Astrocyte of the hippocampus (primary cell): ENCODE measurements around the gene NTM.
A peak's percentile ranks its signal among the peaks of the same experiment; 100 is the strongest.
"Not testable (repeated sequence)": the region's sequence is repeated elsewhere in the genome, so short reads cannot be mapped to it uniquely, and the experiment has no call there.

ENCODE experiments used
- DNase-seq: peaks from one replicate; pipeline ENCODE4 v3.0.0; 2011; ENCODE audit warnings: low read depth, low spot score

NTM gene

DNA sequence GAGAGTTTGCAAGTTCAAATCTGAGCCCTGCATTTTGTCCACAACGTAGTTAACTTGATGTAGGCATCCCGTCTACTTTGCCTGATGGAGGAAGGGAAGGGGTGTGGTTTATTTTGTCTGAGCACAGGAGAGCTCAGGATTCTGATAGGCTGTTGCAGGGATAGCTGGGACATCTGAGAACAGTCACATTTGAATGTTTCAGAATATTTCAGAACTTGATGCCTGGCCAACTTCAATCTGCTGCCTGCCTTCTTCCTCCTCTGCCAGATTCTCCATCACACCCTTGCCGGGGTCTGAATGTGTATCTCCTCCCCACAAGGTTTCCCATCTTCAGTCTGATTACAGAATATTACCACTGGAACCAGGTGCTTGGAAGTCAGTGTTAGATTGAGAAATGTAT, 51.6 kb downstream of the NTM start:
- DNase-seq, result no peak

- DNase-seq, result no peak
Observed at GRCh38 chr11:131422496-131422895, 52.1 kb downstream of the NTM start.

DNA sequence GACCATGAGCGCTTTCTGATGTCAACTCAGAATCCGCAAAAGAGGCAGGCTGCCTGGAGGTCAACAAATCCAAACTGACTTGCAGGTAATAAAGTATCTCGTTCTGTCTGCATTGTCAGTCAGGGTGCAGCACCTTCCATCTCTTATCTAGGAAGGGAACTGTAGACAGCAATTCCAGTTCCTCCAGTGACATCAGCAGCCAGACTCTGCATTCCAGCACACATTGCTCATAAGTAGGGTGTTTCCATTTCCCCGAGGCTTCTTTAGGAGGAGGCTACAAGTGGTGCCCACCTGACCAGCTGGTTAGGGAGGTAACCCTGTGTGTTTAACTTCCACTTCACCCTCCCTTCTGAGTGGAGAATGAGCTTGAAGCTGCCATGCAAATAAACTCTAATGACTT, 53.3 kb downstream of the NTM start:
- peak; percentile 24 for DNase-seq

GRCh38 chr11:131424257-131424876, 54.0 kb downstream of the NTM start:
- DNase-seq, result not testable (repeated sequence)

DNA sequence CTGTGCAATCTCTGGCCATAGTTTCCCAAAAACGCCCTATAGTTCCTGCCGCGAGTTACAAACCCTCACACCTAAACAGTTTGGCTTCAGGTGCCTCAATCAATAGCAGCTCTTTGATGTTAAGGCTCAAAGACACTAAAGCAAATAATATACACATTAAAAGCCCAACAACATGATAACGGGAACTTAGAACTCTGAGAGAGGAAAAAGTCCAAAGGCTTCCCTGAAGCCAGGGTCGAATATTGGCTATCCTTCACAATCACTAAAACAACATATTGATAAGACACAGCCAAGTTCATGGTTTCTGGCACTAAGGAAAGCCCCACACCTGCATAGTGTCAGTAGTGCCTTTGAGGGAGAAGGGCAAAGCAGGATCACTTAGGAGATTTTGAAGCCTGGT, 54.9 kb downstream of the NTM start:
- no peak for DNase-seq

DNA sequence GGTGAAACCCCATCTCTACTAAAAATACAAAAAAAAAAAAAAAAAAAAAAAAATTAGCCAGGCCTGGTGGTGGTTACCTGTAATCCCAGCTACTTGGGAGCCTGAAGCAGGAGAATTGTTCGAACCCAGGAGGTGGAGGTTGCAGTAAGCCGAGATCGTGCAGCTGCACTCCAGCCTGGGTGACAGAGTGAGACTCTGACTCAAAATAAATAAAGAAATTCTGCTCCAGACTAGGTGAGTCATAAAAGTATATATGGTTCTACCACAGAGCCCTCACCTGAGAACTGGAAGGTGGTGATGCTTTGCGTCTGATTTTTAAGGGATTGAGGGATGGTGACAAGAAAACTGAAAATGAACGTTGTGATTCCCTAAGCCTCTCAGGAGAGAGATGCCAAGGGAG, 58.4 kb downstream of the NTM start:
- DNase-seq, result no peak

DNA sequence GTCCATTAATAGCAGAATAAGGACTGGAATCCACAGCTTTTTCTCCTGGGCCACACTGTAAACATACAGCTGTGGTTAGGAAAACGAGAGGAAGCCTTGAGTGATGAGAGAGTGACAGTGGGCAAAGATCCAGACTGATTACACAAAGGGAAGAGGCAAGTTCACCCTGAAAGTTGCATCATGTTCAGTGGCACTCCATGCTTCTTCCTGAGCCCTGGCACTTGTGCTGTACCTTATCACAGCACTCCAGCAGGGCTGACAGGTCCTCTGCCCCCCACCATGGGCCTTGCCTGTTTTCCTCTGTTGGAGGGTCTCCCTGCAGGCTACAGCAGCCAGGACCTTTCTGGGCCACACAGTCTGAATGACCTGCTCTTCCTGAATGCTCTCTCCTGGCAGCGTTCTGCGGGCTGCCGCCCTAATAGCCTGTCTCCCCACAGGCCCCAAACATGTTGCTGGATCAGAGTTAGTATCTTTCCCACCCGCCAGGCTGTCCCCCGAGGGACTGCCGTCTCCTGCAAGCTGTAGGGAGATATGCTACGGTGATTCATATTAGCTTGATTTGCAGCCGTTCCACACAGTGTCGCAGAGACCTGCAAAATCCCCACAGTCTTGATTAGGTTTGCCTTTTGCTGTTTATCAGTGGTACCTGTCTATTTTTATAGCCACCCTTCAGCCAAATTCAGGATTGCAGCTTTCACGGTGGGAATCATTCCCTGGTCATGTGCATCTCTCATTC, 60.2 kb downstream of the NTM start:
- peak; percentile 7 for DNase-seq

DNA sequence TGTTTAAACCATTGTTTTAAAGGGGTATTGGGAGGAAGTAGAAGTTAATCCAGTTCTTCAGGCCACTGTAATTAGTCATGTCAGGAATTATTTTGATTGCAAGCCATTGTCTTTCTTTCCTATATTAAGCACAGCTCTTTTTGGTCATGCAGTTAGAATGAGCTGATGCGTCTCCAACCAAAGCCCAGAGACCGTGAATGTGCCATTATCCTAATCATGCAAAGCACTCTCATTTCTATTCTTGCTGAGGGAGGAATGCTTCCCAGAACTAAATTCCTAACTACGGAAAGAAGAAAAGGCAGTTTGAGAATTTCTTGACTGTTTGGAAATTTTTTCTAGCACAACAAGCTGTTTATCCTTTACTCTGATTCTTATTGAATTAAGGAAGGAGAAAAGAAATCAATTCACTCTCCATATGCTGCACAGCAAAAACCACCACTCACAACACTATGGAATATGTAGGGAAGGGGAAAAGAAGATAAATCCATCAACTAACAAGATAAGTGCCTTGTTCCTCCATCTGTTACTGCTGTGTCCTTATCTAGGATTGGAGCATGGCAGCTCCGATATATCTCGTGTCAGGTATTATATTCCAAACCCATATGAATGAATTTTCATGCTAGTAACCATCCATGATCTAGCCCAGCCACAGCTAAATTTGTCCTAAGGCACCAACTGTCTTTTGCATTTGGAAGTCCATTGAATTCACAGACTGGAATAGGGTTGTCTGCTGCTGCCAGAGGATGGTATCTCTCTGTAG, 70.8 kb downstream of the NTM start:
- no peak for DNase-seq

DNA sequence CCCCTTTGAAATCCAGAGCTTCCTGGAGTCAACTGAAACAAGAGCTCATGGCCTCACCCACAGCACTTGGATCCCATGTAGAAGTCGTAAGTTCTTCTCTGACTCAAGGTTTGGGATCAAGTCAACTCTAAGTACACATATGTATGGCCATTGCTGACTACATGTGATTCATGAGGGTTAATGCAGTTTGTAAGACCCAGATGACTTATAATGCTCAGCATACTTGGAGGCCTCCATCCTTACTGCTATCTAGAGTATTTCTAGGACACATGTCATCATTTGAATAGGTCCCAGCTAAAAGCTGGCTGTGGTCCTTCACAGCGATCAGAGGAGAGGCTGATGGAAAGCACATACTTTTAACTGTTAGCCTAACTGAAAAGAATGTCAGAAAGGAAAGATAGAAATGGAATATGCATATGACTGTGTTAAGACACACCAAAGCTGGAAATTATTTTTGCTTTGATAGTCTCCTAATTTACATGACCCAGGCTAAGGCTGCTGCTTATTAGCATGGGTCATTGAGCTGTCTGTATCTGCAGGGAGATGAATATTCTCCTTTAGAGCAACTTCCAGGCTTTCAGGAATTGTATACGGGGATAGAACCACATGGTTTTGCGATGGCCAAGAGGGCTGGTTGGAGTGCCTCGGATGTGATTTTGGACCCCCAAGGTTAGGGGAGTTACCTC, 76.3 kb downstream of the NTM start:
- DNase-seq, result no peak

DNA sequence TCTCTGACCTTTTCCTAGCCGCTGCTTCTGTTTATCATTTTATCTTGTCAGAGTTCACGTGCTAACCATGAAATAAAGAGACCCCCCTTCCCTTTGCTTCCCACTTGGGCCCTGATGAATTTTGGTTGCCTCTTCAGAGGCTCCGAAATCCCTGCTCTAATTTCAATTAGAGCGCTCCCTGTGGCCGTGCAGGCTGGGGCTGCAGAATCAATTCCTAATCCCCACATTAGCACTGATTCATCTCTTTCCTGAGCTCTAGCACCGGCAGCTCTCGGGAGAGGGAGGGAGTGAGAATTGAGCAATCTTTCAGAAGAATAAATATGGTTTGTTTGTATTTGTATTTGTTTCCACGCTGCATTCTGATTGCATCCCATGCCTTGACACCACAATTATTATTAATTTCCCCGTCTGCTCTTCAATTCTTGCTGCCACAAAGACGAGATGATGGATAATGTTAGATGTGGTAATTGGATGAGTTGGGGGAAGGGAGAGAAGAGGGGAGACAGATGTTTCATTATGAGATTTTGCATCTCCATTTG, 76.9 kb downstream of the NTM start:
- no peak for DNase-seq

GRCh38 chr11:131447898-131448297, 77.5 kb downstream of the NTM start:
- DNase-seq, result no peak

GRCh38 chr11:131449036-131450019, 78.9 kb downstream of the NTM start:
- no peak for DNase-seq

- DNase-seq, result no peak
Observed at GRCh38 chr11:131454490-131454889, 84.1 kb downstream of the NTM start.

- no peak for DNase-seq
Observed at GRCh38 chr11:131454989-131455388, 84.6 kb downstream of the NTM start.

DNA sequence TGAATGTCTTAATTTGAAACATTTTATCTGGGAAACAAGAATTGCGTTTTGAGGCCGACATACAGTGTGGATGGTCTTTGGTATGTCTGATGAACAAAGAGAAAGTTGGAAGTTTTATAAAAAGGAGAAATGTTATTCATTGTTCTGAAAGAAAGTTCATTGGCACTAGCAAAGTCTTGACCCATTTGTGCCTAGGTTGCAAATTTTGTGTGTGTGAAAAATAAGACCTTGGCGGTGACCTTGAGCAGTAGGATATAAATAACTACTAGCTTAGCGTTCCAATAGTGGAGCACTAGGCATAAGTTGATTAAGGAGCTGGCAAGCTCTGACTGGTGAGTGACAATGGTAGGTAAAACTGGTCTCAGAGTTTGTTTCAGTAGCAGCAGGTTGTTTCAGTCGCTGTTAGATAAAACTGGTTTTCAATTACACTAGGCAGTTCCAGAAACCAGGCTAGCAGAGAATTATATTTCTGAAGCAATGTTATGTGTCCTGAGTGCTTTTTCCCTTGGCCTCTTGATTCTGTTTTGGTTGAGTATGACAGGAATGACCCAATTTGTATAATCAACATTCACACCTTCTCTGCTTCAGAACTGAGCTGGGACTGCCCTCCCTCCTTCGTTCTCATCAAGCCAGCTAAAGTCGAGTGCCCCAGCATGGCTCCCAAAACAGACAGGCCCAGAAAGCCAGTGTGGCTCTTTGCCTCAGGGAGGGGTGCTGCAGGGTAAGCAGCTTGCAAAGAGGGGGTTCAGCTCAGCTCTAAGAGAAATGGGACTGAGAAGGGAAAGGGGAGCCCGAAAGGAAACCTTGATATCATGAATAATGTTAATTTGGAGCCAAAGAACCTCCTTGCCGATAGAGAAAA, 85.7 kb downstream of the NTM start:
- no peak for DNase-seq

- DNase-seq, result no peak
Observed at GRCh38 chr11:131457163-131457562, 86.7 kb downstream of the NTM start.

- no peak for DNase-seq
Observed at GRCh38 chr11:131458421-131458820, 88.0 kb downstream of the NTM start.

DNA sequence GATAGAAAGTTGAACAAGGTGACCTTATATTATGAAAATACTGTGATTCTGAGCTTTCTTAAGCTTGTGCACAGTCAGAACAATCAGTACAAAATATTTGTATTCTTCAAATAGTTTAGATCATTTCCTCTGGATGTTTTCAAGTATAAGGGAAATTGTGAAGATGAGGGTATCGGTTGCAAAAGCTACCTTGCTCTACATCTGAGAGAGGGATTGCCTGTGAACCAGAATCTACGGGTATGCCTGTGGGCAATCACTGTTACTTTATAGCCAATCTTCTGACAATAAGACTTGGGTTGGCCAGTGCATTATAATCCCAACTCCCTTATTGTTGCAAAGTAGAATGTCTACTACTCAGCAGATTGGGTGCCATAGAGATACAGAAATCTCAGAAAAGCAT, 90.5 kb downstream of the NTM start:
- no peak for DNase-seq

- no peak for DNase-seq
Observed at GRCh38 chr11:131462622-131463021, 92.2 kb downstream of the NTM start.

GRCh38 chr11:131463162-131463561, 92.7 kb downstream of the NTM start:
- DNase-seq, result no peak
